HAP-1 (cell line): Measurements from ENCODE around the gene HDAC4.
"Not testable (repeated sequence)": the region's sequence is repeated elsewhere in the genome, so short reads cannot be mapped to it uniquely, and the experiment has no call there.

Experiments used
- DNase-seq, 2 experiments: peaks; one replicate each; pipeline ENCODE4 v3.0.0-alpha.2; 2016 to 2020; ENCODE audit warnings: low spot score in 2 of 2
- H3K27me3 ChIP-seq: fragments of 250-450 bp; sonication (Bioruptor Pico); 2 replicates; pipeline ENCODE4 v1.5.1; 2020; ENCODE audit warnings: low read depth, mild to moderate bottlenecking, moderate library complexity
- H3K36me3 ChIP-seq: fragments of 250-450 bp; sonication (Bioruptor Pico); replicated peaks from 2 replicates; pipeline ENCODE4 v1.5.1; 2020; ENCODE audit warnings: mild to moderate bottlenecking
- H3K4me1 ChIP-seq: fragments of 250-450 bp; sonication (Bioruptor Pico); 2 replicates; pipeline ENCODE4 v1.5.1; 2020; ENCODE audit warnings: mild to moderate bottlenecking
- H3K4me3 ChIP-seq: fragments of 250-450 bp; sonication (Bioruptor Pico); 2 replicates; pipeline ENCODE4 v1.5.1; 2020; ENCODE audit warnings: mild to moderate bottlenecking, moderate library complexity
- H3K9me3 ChIP-seq: fragments of 250-450 bp; sonication (Bioruptor Pico); 2 replicates; pipeline ENCODE4 v1.5.1; 2020; ENCODE audit warnings: mild to moderate bottlenecking, moderate library complexity
- in situ Hi-C: fragments of 300-500 bp; cut with MboI; formaldehyde crosslinking; loops from 3 replicates; pipeline ENCODE4 v1.14.3; 2020; ENCODE audit warnings: low sequenced_read_pairs, inconsistent platforms, mixed read lengths

Gene HDAC4

GRCh38 chr2:239040152-239040761 is 360.6 kb downstream of the HDAC4 start:
- Histone ChIP-seq H3K9me3 (no peaks in the 10 kb centered on the region), H3K4me1 (no peaks in the 10 kb centered on the region), H3K4me3 (no peak overlapping the region), H3K36me3 (no peaks in the 10 kb centered on the region), H3K27me3 (no peaks in the 10 kb centered on the region)
- no peak for DNase-seq
- in situ Hi-C loops: no loop called here

- Histone ChIP-seq H3K9me3 (no peaks in the 10 kb centered on the region), H3K4me3 (no peak overlapping the region), H3K4me1 (no peaks in the 10 kb centered on the region), H3K27me3 (no peaks in the 10 kb centered on the region), H3K36me3 (no peaks in the 10 kb centered on the region)
- DNase-seq: no peak
- in situ Hi-C loops: no loop called here
Observed at GRCh38 chr2:239039479-239039861, 361.4 kb downstream of the HDAC4 start.

GRCh38 chr2:239038773-239039478 is 361.9 kb downstream of the HDAC4 start:
- Histone ChIP-seq H3K4me1 (no peaks in the 10 kb centered on the region), H3K4me3 (no peak overlapping the region), H3K36me3 (no peaks in the 10 kb centered on the region), H3K9me3 (no peaks in the 10 kb centered on the region), H3K27me3 (no peaks in the 10 kb centered on the region)
- DNase-seq: no peak
- in situ Hi-C loops: no loop called here

GRCh38 chr2:239038284-239038683 is 362.5 kb downstream of the HDAC4 start:
- H3K9me3 ChIP-seq, in situ Hi-C loops: not testable (repeated sequence)

GRCh38 chr2:239037559-239037910 is 363.3 kb downstream of the HDAC4 start:
- H3K4me1 ChIP-seq: no peaks in the 10 kb centered on the region
- H3K27me3 ChIP-seq: peaks cover 3% of the 10 kb centered on the region
- no peaks in the 10 kb centered on the region for H3K9me3 ChIP-seq
- no peak overlapping the region for H3K4me3 ChIP-seq
- DNase-seq: no peak
- in situ Hi-C loops: no loop called here
- H3K36me3 ChIP-seq: no peaks in the 10 kb centered on the region

More at GRCh38 chr2:239038284-239038683, 362.5 kb downstream of the HDAC4 start:
- H3K27me3 ChIP-seq, DNase-seq, H3K36me3 ChIP-seq, H3K4me3 ChIP-seq, H3K4me1 ChIP-seq: not testable (repeated sequence)

- H3K4me3 ChIP-seq: no peak overlapping the region
- no peak for DNase-seq
- H3K36me3 ChIP-seq: no peaks in the 10 kb centered on the region
- in situ Hi-C loops: no loop called here
- peaks cover 8% of the 10 kb centered on the region for H3K27me3 ChIP-seq
- H3K4me1 ChIP-seq: no peaks in the 10 kb centered on the region
- H3K9me3 ChIP-seq: no peaks in the 10 kb centered on the region
Observed at GRCh38 chr2:239036819-239037558, 363.8 kb downstream of the HDAC4 start.

- H3K27me3 ChIP-seq: peaks cover 14% of the 10 kb centered on the region
- no peak for DNase-seq
- in situ Hi-C loops: no loop called here
Observed at GRCh38 chr2:239035997-239036731, 364.7 kb downstream of the HDAC4 start.

GRCh38 chr2:239035361-239035814 is 365.4 kb downstream of the HDAC4 start:
- Histone ChIP-seq H3K9me3 (no peaks in the 10 kb centered on the region), H3K27me3 (peaks cover 16% of the 10 kb centered on the region), H3K36me3 (no peaks in the 10 kb centered on the region), H3K4me1 (no peaks in the 10 kb centered on the region), H3K4me3 (no peak overlapping the region)
- peak in 1 of 2 experiments; percentile 80 for DNase-seq
- in situ Hi-C loops: no loop called here

More at GRCh38 chr2:239035997-239036731, 364.7 kb downstream of the HDAC4 start:
- Histone ChIP-seq H3K9me3 (no peaks in the 10 kb centered on the region), H3K4me1 (no peaks in the 10 kb centered on the region), H3K36me3 (no peaks in the 10 kb centered on the region), H3K4me3 (no peak overlapping the region)

- Histone ChIP-seq H3K4me3 (no peak overlapping the region), H3K9me3 (no peaks in the 10 kb centered on the region), H3K36me3 (no peaks in the 10 kb centered on the region), H3K4me1 (no peaks in the 10 kb centered on the region), H3K27me3 (peaks cover 21% of the 10 kb centered on the region)
- DNase-seq: no peak
- in situ Hi-C loops: no loop called here
Observed at GRCh38 chr2:239034561-239035341, 366.1 kb downstream of the HDAC4 start.

- in situ Hi-C loops: no loop called here
- no peak for DNase-seq
- Histone ChIP-seq H3K27me3 (peaks cover 21% of the 10 kb centered on the region), H3K4me3 (no peak overlapping the region), H3K4me1 (no peaks in the 10 kb centered on the region), H3K36me3 (no peaks in the 10 kb centered on the region), H3K9me3 (no peaks in the 10 kb centered on the region)
Observed at GRCh38 chr2:239033801-239034560, 366.8 kb downstream of the HDAC4 start.

GRCh38 chr2:239029958-239030357 is 370.9 kb downstream of the HDAC4 start:
- Histone ChIP-seq H3K36me3 (no peaks in the 10 kb centered on the region), H3K4me1 (no peaks in the 10 kb centered on the region), H3K27me3 (peaks cover 21% of the 10 kb centered on the region), H3K4me3 (no peak overlapping the region), H3K9me3 (no peaks in the 10 kb centered on the region)
- in situ Hi-C loops: no loop called here
- DNase-seq: no peak

- no peaks in the 10 kb centered on the region for H3K9me3 ChIP-seq
- in situ Hi-C loops: no loop called here
- no peak for DNase-seq
- H3K36me3 ChIP-seq: no peaks in the 10 kb centered on the region
- H3K27me3 ChIP-seq: peaks cover 21% of the 10 kb centered on the region
- no peaks in the 10 kb centered on the region for H3K4me1 ChIP-seq
- H3K4me3 ChIP-seq: no peak overlapping the region
Observed at GRCh38 chr2:239028253-239028619, 372.6 kb downstream of the HDAC4 start.
